HG03060 (cell line): ENCODE measurements around the gene HELZ.

Source experiments
- ATAC-seq: cut with Tn5 transposase; IDR thresholded peaks from one replicate; pipeline ENCODE4 v1.9.1; 2021; ENCODE audit warnings: low read depth, moderate number of reproducible peaks; ENCODE audit not compliant: unreplicated experiment

HELZ gene

GRCh38 chr17:67196422-67196821 is 48.6 kb downstream of the HELZ start:
- ATAC-seq = no peak

DNA sequence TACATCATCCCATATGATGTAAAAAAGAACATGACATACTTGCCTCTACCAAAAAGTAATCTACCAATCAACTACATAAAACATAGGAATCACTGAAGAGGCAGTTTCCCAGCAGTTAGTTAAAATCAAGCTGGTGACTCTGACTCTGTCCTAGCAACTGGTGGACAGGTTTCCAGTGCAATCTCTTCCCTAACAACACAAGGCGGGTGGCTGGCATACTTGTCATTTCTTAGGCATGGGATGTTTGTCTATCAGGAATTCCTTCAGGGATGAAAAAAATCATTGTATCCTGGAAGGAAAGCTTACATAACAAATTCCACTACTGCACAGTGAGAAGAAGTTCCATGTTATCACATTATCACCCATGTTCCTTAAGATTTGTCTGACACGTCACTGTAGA is 50.9 kb downstream of the HELZ start:
- ATAC-seq = no peak

GRCh38 chr17:67187927-67188326 is 57.1 kb downstream of the HELZ start:
- no peak for ATAC-seq

- ATAC-seq = no peak
Measured at GRCh38 chr17:67186782-67187181, 58.2 kb downstream of the HELZ start.

DNA sequence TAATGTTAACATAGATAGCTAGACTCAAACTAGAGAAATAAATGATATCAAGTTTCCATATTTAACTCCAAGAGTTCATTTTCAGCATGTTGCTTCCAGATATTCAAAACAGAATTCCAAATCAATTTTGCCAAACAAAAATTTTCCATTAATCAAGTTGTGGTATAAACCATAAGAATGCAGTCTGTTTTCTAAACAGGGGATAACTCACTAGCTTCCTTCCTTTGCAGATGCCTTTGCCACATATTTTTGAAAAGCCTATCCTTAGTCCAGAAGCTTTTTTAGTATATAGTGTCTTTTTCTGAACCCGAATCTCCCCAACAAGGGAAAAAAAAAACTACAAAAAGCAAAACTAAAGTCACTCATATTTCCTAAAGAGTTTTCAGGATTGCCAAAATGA is 61.5 kb downstream of the HELZ start:
- no peak for ATAC-seq

DNA sequence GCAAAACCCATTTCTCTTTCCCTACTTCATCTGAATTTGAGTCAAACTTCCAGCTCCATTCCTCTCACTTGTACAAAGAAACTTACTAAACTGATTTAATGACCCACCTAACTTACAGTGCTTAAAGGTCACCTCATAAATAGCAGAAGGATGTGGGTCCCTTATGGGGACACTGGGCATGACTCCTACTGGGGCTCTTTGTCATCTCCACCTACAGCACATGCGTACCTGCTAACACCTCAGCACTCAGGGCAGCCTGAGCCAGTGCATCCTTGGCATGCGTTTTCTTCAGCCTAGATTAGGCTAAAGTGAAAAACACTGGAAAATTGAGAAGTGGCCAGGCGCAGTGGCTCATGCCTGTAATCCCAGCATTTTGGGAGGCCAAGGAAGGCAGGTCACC is 63.2 kb downstream of the HELZ start:
- ATAC-seq = no peak

GRCh38 chr17:67180275-67180674 is 64.7 kb downstream of the HELZ start:
- no peak for ATAC-seq

- ATAC-seq = no peak
Measured at GRCh38 chr17:67178555-67178954, 66.4 kb downstream of the HELZ start.

GRCh38 chr17:67177732-67178131 is 67.3 kb downstream of the HELZ start:
- ATAC-seq = no peak

DNA sequence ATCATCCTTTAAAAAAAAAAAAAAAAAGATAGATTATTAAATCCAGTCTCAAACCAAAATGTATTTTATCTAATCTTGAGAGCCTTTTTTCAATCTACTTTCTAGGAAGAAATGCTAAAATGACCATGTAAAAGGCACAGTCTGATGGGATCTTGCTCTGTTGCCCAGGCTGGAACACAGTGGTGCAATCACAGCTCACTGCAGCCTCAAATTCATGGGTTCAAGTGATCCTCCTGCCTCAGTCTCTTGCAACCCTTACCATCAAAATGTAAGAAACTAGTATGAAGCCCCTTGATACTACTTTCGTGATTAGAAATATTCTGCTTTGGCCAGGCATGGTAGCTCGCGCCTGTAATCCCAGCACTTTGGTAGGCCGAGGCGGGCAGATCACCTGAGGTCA is 70.8 kb downstream of the HELZ start:
- no peak for ATAC-seq

GRCh38 chr17:67171560-67171959 is 73.4 kb downstream of the HELZ start:
- ATAC-seq = peak; percentile 90

DNA sequence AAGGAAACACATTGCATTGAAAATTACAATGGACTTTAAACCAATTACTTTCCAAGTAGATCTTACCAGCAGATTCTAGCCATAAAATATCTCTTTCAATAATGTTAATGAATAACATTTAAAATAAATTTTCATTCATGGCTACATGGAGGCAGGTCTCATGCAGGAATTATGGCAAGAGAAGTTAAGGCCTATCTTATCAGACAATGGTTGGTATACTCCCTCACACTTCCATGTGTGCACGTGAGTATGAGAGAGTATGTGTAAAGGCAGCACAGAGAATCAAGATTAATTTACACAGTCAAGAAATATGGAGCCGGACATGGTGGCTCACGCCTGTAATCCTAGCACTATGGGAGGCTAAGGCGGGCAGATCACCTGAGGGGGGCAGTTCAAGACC is 76.5 kb downstream of the HELZ start:
- no peak for ATAC-seq

DNA sequence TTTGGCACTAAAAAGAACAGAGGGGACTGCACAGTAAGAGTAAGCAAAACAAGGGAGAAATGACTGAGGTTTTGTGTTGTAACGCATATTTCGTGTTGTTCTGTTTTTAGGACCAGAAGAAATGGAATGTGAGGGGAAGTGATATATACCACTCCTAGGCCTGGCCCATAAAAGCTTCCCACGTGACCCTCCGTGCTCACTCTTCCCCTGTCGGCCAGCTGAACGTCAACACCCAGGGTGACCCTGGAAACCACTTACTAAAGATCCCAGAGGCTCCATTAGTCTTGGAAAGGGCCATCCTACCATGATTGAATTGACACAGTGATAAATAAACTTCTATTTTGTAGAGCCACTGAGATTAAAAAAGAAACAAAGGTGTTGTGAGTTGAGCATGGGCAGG is 79.8 kb downstream of the HELZ start:
- no peak for ATAC-seq

- no peak for ATAC-seq
Measured at GRCh38 chr17:67164302-67164701, 80.7 kb downstream of the HELZ start.

- ATAC-seq = no peak
Measured at GRCh38 chr17:67162771-67163170, 82.2 kb downstream of the HELZ start.

DNA sequence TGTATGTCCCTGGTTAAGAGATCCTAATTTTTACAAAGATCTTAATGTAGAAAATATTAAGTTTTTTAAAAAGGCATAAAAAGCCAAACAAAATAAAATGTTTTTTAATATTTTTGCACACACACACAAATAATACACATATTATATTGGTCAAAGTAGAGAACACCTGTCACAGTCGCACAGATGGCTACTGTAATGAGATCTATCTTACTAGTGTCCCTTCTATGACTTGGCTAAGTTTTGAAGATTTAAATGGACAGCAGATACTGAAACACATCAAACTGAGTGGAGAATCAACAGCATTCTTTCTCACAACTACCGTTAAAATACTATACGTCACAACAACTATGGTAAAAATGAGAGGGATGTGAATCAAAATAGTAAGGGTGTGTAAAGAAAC is 83.4 kb downstream of the HELZ start:
- ATAC-seq = no peak

DNA sequence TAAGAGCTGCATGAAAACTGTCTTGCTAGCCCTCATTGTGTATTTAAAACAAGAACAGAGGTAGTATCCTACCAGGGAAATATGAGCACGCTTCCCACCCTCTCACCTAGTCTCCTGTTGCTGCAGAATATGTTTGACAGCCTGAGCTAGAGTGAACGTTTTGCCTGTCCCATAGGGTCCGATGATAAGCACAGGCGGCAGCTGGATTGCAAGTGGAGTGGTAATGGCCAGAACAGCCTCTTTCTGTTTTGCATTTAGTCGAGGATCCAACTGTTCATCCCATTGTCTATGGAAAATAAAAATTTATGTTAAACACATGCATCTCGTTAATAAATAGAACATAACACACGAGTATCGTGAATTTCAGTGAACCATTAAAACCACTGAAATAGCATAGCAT is 84.2 kb downstream of the HELZ start:
- ATAC-seq = no peak

- ATAC-seq = no peak
Measured at GRCh38 chr17:67157732-67158639, 87.0 kb downstream of the HELZ start.

GRCh38 chr17:67156269-67157199 is 88.5 kb downstream of the HELZ start:
- ATAC-seq = no peak

GRCh38 chr17:67152824-67153223 is 92.2 kb downstream of the HELZ start:
- ATAC-seq = no peak

DNA sequence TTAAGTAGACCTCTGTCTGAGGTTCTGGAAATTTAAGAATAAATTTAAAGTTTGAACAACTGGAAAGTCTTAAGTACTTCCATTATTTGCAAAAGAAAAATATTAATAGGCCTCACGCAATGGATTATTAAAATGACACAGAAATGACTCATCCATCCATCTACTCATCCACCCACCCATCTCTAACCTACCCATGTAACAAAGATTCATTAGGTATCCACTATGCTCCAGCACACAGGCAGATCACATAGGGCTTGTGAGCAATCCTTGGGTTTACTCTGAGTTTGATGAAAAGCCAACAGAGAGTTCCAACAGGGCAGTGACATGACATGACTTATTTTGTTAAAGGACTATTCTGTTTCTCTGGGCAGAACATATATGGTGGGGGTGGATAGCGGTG is 93.3 kb downstream of the HELZ start:
- no peak for ATAC-seq
